ENCODE results near the gene ADNP2. TPM values are rescaled to one million over a fixed set of nuclear protein-coding genes. Genes with fewer than 3 reads are reported as not detected.

The ADNP2 gene
- total RNA-seq, 1 experiment from 2014 or later, result 40.5 TPM

DNA sequence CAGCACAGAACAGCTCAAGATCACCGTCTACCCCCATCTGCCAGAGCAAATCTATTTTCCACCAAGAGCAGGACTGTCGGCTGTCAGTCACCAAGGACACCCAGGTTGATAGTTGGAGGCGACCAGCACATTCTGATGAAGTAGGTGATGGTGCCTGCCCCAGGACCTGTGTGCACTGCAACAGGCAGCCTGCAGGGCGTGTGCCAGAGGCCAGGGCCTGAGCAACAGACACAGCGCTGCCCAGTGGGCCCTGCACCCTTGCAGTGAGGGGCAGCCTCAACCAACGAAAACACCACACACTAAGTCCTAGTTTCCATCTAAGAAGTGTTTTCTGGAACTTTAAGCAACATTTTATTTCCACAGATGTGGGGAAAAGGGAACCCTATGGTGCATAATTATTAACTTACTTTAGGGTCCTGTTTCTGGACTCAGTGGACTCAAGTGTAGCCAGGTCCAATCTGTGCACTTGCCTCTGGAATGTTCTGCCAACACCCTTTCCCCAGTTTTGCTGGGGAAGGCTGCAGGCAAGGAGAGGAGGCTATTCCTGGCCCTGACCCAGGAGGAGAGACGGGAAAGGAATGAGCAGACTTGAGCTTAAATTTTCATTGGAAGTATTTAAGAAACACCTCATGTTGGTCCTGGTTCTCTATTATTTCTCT, 61.5 kb downstream of the ADNP2 start:
- no peaks in the 10 kb centered on the region for H3K9me3 ChIP-seq (ENCODE audit: control insufficient read depth, insufficient read depth, low read depth, low read length)
- in situ Hi-C loops (cut with HindIII; ENCODE audit: low pct_unique_long_range_greater_than_20kb, low sequenced_read_pairs) (no loop called here), intact Hi-C loops (cut with micrococcal nuclease; ENCODE audit: unreplicated experiment) (no loop called here)
- TF ChIP-seq, protein P1, sequence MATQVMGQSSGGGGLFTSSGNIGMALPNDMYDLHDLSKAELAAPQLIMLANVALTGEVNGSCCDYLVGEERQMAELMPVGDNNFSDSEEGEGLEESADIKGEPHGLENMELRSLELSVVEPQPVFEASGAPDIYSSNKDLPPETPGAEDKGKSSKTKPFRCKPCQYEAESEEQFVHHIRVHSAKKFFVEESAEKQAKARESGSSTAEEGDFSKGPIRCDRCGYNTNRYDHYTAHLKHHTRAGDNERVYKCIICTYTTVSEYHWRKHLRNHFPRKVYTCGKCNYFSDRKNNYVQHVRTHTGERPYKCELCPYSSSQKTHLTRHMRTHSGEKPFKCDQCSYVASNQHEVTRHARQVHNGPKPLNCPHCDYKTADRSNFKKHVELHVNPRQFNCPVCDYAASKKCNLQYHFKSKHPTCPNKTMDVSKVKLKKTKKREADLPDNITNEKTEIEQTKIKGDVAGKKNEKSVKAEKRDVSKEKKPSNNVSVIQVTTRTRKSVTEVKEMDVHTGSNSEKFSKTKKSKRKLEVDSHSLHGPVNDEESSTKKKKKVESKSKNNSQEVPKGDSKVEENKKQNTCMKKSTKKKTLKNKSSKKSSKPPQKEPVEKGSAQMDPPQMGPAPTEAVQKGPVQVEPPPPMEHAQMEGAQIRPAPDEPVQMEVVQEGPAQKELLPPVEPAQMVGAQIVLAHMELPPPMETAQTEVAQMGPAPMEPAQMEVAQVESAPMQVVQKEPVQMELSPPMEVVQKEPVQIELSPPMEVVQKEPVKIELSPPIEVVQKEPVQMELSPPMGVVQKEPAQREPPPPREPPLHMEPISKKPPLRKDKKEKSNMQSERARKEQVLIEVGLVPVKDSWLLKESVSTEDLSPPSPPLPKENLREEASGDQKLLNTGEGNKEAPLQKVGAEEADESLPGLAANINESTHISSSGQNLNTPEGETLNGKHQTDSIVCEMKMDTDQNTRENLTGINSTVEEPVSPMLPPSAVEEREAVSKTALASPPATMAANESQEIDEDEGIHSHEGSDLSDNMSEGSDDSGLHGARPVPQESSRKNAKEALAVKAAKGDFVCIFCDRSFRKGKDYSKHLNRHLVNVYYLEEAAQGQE (IDR thresholded peaks at IDR 0.05; ENCODE audit: insufficient read depth in 1 of 2, low read depth in 2 of 2, low read length in 1 of 2), result no peak
- TF ChIP-seq POLR2AphosphoS5 (IDR thresholded peaks at IDR 0.05; ENCODE audit: low read depth, low read length) (no peak), SIN3A (IDR thresholded peaks at IDR 0.05; ENCODE audit: borderline replicate concordance, insufficient read depth, low read depth, low read length) (no peak), TCF7L2 (IDR thresholded peaks at IDR 0.05; ENCODE audit: low read depth, low read length) (no peak)
- TF ChIP-seq, protein P2, sequence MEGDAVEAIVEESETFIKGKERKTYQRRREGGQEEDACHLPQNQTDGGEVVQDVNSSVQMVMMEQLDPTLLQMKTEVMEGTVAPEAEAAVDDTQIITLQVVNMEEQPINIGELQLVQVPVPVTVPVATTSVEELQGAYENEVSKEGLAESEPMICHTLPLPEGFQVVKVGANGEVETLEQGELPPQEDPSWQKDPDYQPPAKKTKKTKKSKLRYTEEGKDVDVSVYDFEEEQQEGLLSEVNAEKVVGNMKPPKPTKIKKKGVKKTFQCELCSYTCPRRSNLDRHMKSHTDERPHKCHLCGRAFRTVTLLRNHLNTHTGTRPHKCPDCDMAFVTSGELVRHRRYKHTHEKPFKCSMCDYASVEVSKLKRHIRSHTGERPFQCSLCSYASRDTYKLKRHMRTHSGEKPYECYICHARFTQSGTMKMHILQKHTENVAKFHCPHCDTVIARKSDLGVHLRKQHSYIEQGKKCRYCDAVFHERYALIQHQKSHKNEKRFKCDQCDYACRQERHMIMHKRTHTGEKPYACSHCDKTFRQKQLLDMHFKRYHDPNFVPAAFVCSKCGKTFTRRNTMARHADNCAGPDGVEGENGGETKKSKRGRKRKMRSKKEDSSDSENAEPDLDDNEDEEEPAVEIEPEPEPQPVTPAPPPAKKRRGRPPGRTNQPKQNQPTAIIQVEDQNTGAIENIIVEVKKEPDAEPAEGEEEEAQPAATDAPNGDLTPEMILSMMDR (IDR thresholded peaks at IDR 0.05), result no peak
- no peak for DNase-seq (ENCODE audit: low read depth, low spot score)
- no peak overlapping the region for H3K4me3 ChIP-seq (ENCODE audit: low read depth in 2 of 2, low read length in 2 of 2)
- CTCF ChIA-PET, result interaction anchor here (0.5 to 1.6 kb wide), 11 partner anchors 13 to 341 kb away, joined by 3 to 8 read pairs (median 3); partner anchors contain the start of gene PARD6G
- POLR2A ChIA-PET, result no interaction called here
- peaks cover 4% of the 10 kb centered on the region; the same call in 1 of the 2 replicates for H3K4me1 ChIP-seq (ENCODE audit: control insufficient read depth, insufficient read depth, low read length)
- no peak overlapping the region for H3K27ac ChIP-seq (ENCODE audit: low read length)
- peaks cover 4% of the 10 kb centered on the region; the same call in 1 of the 2 replicates for H3K27me3 ChIP-seq (ENCODE audit: control insufficient read depth, insufficient read depth, low read length)
- ATAC-seq, result peak; percentile 56
- no peaks in the 10 kb centered on the region for H3K36me3 ChIP-seq (ENCODE audit: control insufficient read depth, insufficient read depth, low read length)
- no TSS peak for BruUV-seq (replicated peaks)

DNA sequence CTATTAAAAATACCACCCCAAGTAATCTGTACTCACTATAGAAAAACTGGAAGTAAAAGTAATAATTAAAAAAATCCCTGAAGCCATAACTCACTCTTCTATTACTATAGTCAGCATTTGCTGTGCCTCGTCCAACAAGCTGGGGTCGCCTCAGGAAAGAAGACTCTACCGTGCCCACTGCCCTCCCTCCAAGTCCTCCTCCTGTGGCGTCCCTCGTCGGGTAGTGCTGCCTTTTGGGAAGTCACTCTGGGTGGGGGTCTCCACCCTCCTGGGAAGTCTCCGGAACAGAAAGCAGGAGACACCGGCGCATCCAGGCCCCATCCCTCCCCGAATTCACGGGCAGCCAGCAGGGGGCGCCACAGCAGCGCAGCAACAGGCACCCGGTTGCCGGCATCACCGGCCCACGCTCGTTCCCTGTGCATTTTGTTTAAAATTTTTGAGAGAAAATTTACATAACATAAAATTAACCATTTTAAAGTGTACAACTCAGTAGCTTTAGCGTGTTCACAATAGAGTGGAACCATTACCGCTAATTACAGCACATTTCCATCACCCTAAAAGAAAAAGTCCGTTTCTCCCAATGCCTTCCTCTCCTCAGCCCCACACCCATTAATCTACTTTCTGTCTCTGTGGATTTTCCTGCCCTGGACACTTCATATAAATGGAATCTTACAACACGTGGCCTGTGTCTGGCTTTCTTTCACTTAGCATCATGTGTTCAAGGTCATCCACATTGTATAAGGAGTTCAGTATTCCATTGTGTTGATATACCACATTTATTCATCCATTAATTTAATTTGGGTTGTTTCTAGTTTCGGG, 62.2 kb downstream of the ADNP2 start:
- no peak for TF ChIP-seq TCF7L2 (IDR thresholded peaks at IDR 0.05; ENCODE audit: low read depth, low read length)
- TF ChIP-seq, protein P2 (IDR thresholded peaks at IDR 0.05), result no peak
- no peak for TF ChIP-seq POLR2AphosphoS5 (IDR thresholded peaks at IDR 0.05; ENCODE audit: low read depth, low read length)
- TF ChIP-seq SIN3A (IDR thresholded peaks at IDR 0.05; ENCODE audit: borderline replicate concordance, insufficient read depth, low read depth, low read length), result no peak
- TF ChIP-seq, protein P1 (IDR thresholded peaks at IDR 0.05; ENCODE audit: insufficient read depth in 1 of 2, low read depth in 2 of 2, low read length in 1 of 2), result no peak
- intact Hi-C loops (cut with micrococcal nuclease; ENCODE audit: unreplicated experiment) (no loop called here), in situ Hi-C loops (cut with HindIII; ENCODE audit: low pct_unique_long_range_greater_than_20kb, low sequenced_read_pairs) (no loop called here)
- no peaks in the 10 kb centered on the region for H3K9me3 ChIP-seq (ENCODE audit: control insufficient read depth, insufficient read depth, low read depth, low read length)
- BruUV-seq (replicated peaks), result no TSS peak
- ATAC-seq, result peak; percentile 75
- DNase-seq (ENCODE audit: low read depth, low spot score), result no peak
- peaks cover 4% of the 10 kb centered on the region; the same call in 1 of the 2 replicates for H3K27me3 ChIP-seq (ENCODE audit: control insufficient read depth, insufficient read depth, low read length)
- peak overlapping the region; percentile 13 to 43; a peak in 3 of 4 replicates for H3K4me3 ChIP-seq (ENCODE audit: low read depth in 2 of 2, low read length in 2 of 2)
- H3K4me1 ChIP-seq (ENCODE audit: control insufficient read depth, insufficient read depth, low read length), result peaks cover 6% of the 10 kb centered on the region; the same call in 1 of the 2 replicates
- POLR2A ChIA-PET, result no interaction called here
- H3K27ac ChIP-seq (ENCODE audit: low read length), result no peak overlapping the region
- CTCF ChIA-PET, result interaction anchor here (0.5 to 1.6 kb wide), 11 partner anchors 12 to 341 kb away, joined by 3 to 8 read pairs (median 3); partner anchors contain the start of gene PARD6G
- no peaks in the 10 kb centered on the region for H3K36me3 ChIP-seq (ENCODE audit: control insufficient read depth, insufficient read depth, low read length)
